ENCODE data around the gene ATG16L1. TPM values are rescaled to one million over a fixed set of nuclear protein-coding genes. Genes with fewer than 3 reads are reported as not detected.

The ATG16L1 gene
- polyA plus RNA-seq, 1 donor (not counting 4 experiments of a cell fraction or from before 2014, with no cell fraction given): 38.5 TPM

DNA sequence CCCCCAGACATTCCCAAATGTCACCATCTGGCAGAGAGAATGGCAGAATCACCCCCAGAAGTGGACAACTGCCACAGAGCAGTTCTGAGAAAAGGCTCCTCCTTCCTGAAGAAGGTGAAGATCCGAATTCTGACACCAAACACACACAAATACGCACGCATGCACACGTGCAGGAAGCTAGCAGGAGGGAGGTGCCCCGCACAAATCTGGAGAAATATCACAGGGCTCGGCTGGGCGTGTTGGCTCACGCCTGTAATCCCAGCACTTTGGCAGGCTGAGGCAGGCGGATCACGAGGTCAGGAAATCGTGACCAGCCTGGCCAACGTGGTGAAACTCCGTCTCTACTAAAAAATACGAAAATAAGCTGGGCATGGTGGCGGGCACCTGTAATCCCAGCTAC lies 38.5 kb upstream of the ATG16L1 start:
- no peak for DNase-seq (ENCODE audit: low read depth, low spot score)

DNA sequence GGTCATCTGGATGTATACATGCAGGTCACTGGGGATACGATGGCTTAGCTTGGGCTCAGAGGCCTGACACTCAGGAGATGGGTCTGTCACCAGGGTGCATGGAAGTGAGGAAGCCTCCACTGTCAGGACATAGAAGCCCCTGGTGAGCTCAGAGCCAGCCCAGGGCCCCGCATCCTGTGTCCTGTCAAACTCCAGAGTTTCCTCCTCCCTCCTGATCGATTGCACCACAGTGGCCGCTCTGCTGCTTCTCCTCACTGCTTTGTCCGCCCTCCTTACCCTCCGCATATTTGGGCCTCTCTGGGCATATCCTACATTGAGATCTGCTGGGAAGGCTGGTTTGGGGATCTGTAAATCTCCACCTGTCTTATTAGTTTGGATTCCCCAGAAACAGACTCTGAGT lies 37.5 kb upstream of the ATG16L1 start:
- Histone ChIP-seq H3K9me1 (ENCODE audit: control insufficient read depth, extremely low read depth, insufficient read depth, low read length) (no peaks in the 10 kb centered on the region), H3K27ac (ENCODE audit: control insufficient read depth, insufficient read depth, low read length) (no peak overlapping the region), H3K36me3 (ENCODE audit: control insufficient read depth in 2 of 2, extremely low read depth in 1 of 2, insufficient read depth in 2 of 2, low read length in 2 of 2) (no peaks in the 10 kb centered on the region), H3K9me3 (ENCODE audit: control insufficient read depth, low read depth, low read length) (peaks cover 5% of the 10 kb centered on the region), H3K4me3 (ENCODE audit: control insufficient read depth in 2 of 3, extremely low read depth in 1 of 3, insufficient read depth in 2 of 3, low read depth in 1 of 3, low read length in 3 of 3) (no peak overlapping the region), H3K79me2 (ENCODE audit: control insufficient read depth, insufficient read depth, low read length) (no peaks in the 10 kb centered on the region), H3K4me2 (ENCODE audit: control insufficient read depth, extremely low read depth, insufficient read depth, low read depth, low read length) (no peak overlapping the region), H2AFZ (ENCODE audit: control insufficient read depth, low read length) (no peak overlapping the region), H3K27me3 (ENCODE audit: control insufficient read depth, extremely low read depth, insufficient read depth, low read length) (peaks cover 8% of the 10 kb centered on the region), H3K9ac (ENCODE audit: control insufficient read depth, extremely low read depth, insufficient read depth, low read length) (no peak overlapping the region), H4K20me1 (ENCODE audit: control insufficient read depth, extremely low read depth, insufficient read depth, low read length) (no peaks in the 10 kb centered on the region), H3K4me1 (ENCODE audit: control insufficient read depth, extremely low read depth, insufficient read depth, low read length) (peaks cover 32% of the 10 kb centered on the region)
- no peak for FAIRE-seq
- no peak for TF ChIP-seq EZH2 (IDR thresholded peaks at IDR 0.05; ENCODE audit: low read length)
- TF ChIP-seq, protein P1, sequence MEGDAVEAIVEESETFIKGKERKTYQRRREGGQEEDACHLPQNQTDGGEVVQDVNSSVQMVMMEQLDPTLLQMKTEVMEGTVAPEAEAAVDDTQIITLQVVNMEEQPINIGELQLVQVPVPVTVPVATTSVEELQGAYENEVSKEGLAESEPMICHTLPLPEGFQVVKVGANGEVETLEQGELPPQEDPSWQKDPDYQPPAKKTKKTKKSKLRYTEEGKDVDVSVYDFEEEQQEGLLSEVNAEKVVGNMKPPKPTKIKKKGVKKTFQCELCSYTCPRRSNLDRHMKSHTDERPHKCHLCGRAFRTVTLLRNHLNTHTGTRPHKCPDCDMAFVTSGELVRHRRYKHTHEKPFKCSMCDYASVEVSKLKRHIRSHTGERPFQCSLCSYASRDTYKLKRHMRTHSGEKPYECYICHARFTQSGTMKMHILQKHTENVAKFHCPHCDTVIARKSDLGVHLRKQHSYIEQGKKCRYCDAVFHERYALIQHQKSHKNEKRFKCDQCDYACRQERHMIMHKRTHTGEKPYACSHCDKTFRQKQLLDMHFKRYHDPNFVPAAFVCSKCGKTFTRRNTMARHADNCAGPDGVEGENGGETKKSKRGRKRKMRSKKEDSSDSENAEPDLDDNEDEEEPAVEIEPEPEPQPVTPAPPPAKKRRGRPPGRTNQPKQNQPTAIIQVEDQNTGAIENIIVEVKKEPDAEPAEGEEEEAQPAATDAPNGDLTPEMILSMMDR (optimal IDR thresholded peaks at IDR 0.05 in 1 of 3, IDR thresholded peaks at IDR 0.05 in 1 of 3, conservative IDR thresholded peaks at IDR 0.05 in 1 of 3; ENCODE audit: extremely low read depth in 1 of 3, insufficient read depth in 2 of 3, low read length in 3 of 3): no peak
- dilution Hi-C loops (cut with MboI; ENCODE audit: extremely low pct_ligation_motif_present, low sequenced_read_pairs): no loop called here
- no peak for DNase-seq (ENCODE audit: low read depth, low spot score)

More for the DNA sequence above, 38.5 kb upstream of the ATG16L1 start:
- Histone ChIP-seq H3K4me3 (ENCODE audit: control insufficient read depth in 2 of 3, extremely low read depth in 1 of 3, insufficient read depth in 2 of 3, low read depth in 1 of 3, low read length in 3 of 3) (no peak overlapping the region), H3K27ac (ENCODE audit: control insufficient read depth, insufficient read depth, low read length) (no peak overlapping the region), H4K20me1 (ENCODE audit: control insufficient read depth, extremely low read depth, insufficient read depth, low read length) (no peaks in the 10 kb centered on the region), H2AFZ (ENCODE audit: control insufficient read depth, low read length) (no peak overlapping the region), H3K9ac (ENCODE audit: control insufficient read depth, extremely low read depth, insufficient read depth, low read length) (no peak overlapping the region), H3K9me3 (ENCODE audit: control insufficient read depth, low read depth, low read length) (peaks cover 5% of the 10 kb centered on the region), H3K4me1 (ENCODE audit: control insufficient read depth, extremely low read depth, insufficient read depth, low read length) (peaks cover 41% of the 10 kb centered on the region), H3K4me2 (ENCODE audit: control insufficient read depth, extremely low read depth, insufficient read depth, low read depth, low read length) (no peak overlapping the region), H3K79me2 (ENCODE audit: control insufficient read depth, insufficient read depth, low read length) (no peaks in the 10 kb centered on the region), H3K9me1 (ENCODE audit: control insufficient read depth, extremely low read depth, insufficient read depth, low read length) (no peaks in the 10 kb centered on the region), H3K27me3 (ENCODE audit: control insufficient read depth, extremely low read depth, insufficient read depth, low read length) (peaks cover 8% of the 10 kb centered on the region), H3K36me3 (ENCODE audit: control insufficient read depth in 2 of 2, extremely low read depth in 1 of 2, insufficient read depth in 2 of 2, low read length in 2 of 2) (no peaks in the 10 kb centered on the region)
- FAIRE-seq: no peak
- no peak for TF ChIP-seq EZH2 (IDR thresholded peaks at IDR 0.05; ENCODE audit: low read length)
- dilution Hi-C loops (cut with MboI; ENCODE audit: extremely low pct_ligation_motif_present, low sequenced_read_pairs): no loop called here

DNA sequence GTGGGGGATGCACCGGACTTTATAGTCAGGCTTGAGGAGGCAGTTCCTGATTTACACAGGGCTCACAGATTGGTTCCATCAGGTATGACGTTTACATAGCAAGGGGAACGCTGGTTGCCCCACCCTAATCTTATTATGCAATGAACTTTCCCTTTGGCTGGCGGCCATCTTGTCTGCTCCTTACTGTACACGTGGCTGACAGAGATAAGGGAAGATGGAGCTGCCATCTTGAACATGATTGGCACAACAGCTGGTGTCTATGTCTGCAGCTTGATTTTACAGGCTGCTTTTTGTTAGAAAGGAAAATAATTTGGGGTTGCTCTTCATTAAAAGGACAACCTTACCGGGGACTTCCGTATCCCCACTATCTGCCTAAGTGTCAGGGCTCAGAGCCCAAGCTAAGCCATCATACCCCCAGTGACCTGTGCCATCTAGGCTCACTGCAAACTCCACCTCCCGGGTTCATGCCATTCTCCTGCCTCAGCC lies 33.5 kb upstream of the ATG16L1 start:
- peak overlapping the region; percentile 58 for H2AFZ ChIP-seq (ENCODE audit: control insufficient read depth, low read length)
- no peaks in the 10 kb centered on the region for H3K27me3 ChIP-seq (ENCODE audit: control insufficient read depth, extremely low read depth, insufficient read depth, low read length)
- no peaks in the 10 kb centered on the region for H3K79me2 ChIP-seq (ENCODE audit: control insufficient read depth, insufficient read depth, low read length)
- H3K9ac ChIP-seq (ENCODE audit: control insufficient read depth, extremely low read depth, insufficient read depth, low read length): no peak overlapping the region
- H3K9me1 ChIP-seq (ENCODE audit: control insufficient read depth, extremely low read depth, insufficient read depth, low read length): no peaks in the 10 kb centered on the region
- H3K27ac ChIP-seq (ENCODE audit: control insufficient read depth, insufficient read depth, low read length): no peak overlapping the region
- no peaks in the 10 kb centered on the region for H3K9me3 ChIP-seq (ENCODE audit: control insufficient read depth, low read depth, low read length)
- H3K4me1 ChIP-seq (ENCODE audit: control insufficient read depth, extremely low read depth, insufficient read depth, low read length): peaks cover 2% of the 10 kb centered on the region
- FAIRE-seq (no peak), DNase-seq (ENCODE audit: low read depth, low spot score) (no peak)
- H3K36me3 ChIP-seq (ENCODE audit: control insufficient read depth in 2 of 2, extremely low read depth in 1 of 2, insufficient read depth in 2 of 2, low read length in 2 of 2): no peaks in the 10 kb centered on the region
- H4K20me1 ChIP-seq (ENCODE audit: control insufficient read depth, extremely low read depth, insufficient read depth, low read length): no peaks in the 10 kb centered on the region
- dilution Hi-C loops (cut with MboI; ENCODE audit: extremely low pct_ligation_motif_present, low sequenced_read_pairs): no loop called here
- TF ChIP-seq, protein P1 (optimal IDR thresholded peaks at IDR 0.05 in 1 of 3, IDR thresholded peaks at IDR 0.05 in 1 of 3, conservative IDR thresholded peaks at IDR 0.05 in 1 of 3; ENCODE audit: extremely low read depth in 1 of 3, insufficient read depth in 2 of 3, low read length in 3 of 3): no peak
- TF ChIP-seq EZH2 (IDR thresholded peaks at IDR 0.05; ENCODE audit: low read length): no peak
- H3K4me3 ChIP-seq (ENCODE audit: control insufficient read depth in 2 of 3, extremely low read depth in 1 of 3, insufficient read depth in 2 of 3, low read depth in 1 of 3, low read length in 3 of 3): no peak overlapping the region
- H3K4me2 ChIP-seq (ENCODE audit: control insufficient read depth, extremely low read depth, insufficient read depth, low read depth, low read length): no peak overlapping the region

Measured in keratinocyte (primary cell).